ENCODE measurements around the gene SIAH3. TPM values are rescaled to one million over a fixed set of nuclear protein-coding genes. Genes with fewer than 3 reads are reported as not detected.

The SIAH3 gene
- total RNA-seq, 6 experiments from 2014 or later = not detected

GRCh38 chr13:45834411-45834994, 17.1 kb downstream of the SIAH3 start:
- 77% methylated on average over 4 of the region's 7 CpGs for WGBS (ENCODE audit: insufficient coverage, low coverage, low lambda C conversion rate, missing lambda C conversion rate)
- Histone ChIP-seq H3K4me1 (no peaks in the 10 kb centered on the region), H3K27me3 (no peaks in the 10 kb centered on the region), H3K9me3 (no peaks in the 10 kb centered on the region), H3K4me3 (no peak overlapping the region), H3K36me3 (no peaks in the 10 kb centered on the region), H3K27ac (no peak overlapping the region)
- DNase-seq (no peak), ATAC-seq (no peak)
- TF ChIP-seq POLR2A (IDR thresholded peaks at IDR 0.05) (no peak), CTCF (IDR thresholded peaks at IDR 0.05) (no peak)
- intact Hi-C loops (cut with DNase I) = no loop called here

GRCh38 chr13:45833663-45834375, 17.7 kb downstream of the SIAH3 start:
- no peaks in the 10 kb centered on the region for H3K4me1 ChIP-seq
- no peaks in the 10 kb centered on the region for H3K9me3 ChIP-seq
- no peak overlapping the region for H3K4me3 ChIP-seq
- no peaks in the 10 kb centered on the region for H3K27me3 ChIP-seq
- ATAC-seq (peak in 2 of 4 donors; percentile 68 to 88), DNase-seq (peak in 1 of 3 donors; percentile 41)
- H3K27ac ChIP-seq = no peak overlapping the region
- H3K36me3 ChIP-seq = no peaks in the 10 kb centered on the region
- intact Hi-C loops (cut with DNase I) = no loop called here
- WGBS (ENCODE audit: insufficient coverage, low coverage, low lambda C conversion rate, missing lambda C conversion rate) = 61% methylated on average over 4 of the region's 5 CpGs
- TF ChIP-seq POLR2A (IDR thresholded peaks at IDR 0.05) (no peak), CTCF (IDR thresholded peaks at IDR 0.05) (no peak)

- no peaks in the 10 kb centered on the region for H3K36me3 ChIP-seq
- no peaks in the 10 kb centered on the region for H3K9me3 ChIP-seq
- no peaks in the 10 kb centered on the region for H3K4me1 ChIP-seq
- intact Hi-C loops (cut with DNase I) = no loop called here
- TF ChIP-seq POLR2A (IDR thresholded peaks at IDR 0.05) (no peak), CTCF (IDR thresholded peaks at IDR 0.05) (no peak)
- 76% methylated on average over 4 of the region's 4 CpGs for WGBS (ENCODE audit: insufficient coverage, low coverage, low lambda C conversion rate, missing lambda C conversion rate)
- no peak for DNase-seq
- no peak for ATAC-seq
- no peak overlapping the region for H3K4me3 ChIP-seq
- no peak overlapping the region for H3K27ac ChIP-seq
- H3K27me3 ChIP-seq = no peaks in the 10 kb centered on the region
These were observed 18.3 kb downstream of the SIAH3 start for GRCh38 chr13:45833242-45833641.

GRCh38 chr13:45831851-45832250, 19.7 kb downstream of the SIAH3 start:
- H3K4me1 ChIP-seq = no peaks in the 10 kb centered on the region
- 89% methylated on average over 4 of the region's 4 CpGs for WGBS (ENCODE audit: insufficient coverage, low coverage, low lambda C conversion rate, missing lambda C conversion rate)
- TF ChIP-seq CTCF (IDR thresholded peaks at IDR 0.05) = no peak
- TF ChIP-seq POLR2A (IDR thresholded peaks at IDR 0.05) = no peak
- intact Hi-C loops (cut with DNase I) = no loop called here
- H3K9me3 ChIP-seq = no peaks in the 10 kb centered on the region
- no peak overlapping the region for H3K4me3 ChIP-seq
- ATAC-seq = peak in 1 of 4 donors; percentile 21
- DNase-seq = no peak
- H3K27ac ChIP-seq = no peak overlapping the region
- H3K27me3 ChIP-seq = no peaks in the 10 kb centered on the region
- H3K36me3 ChIP-seq = no peaks in the 10 kb centered on the region

Measured in right lobe of liver (tissue), 6 donors.